Activated naive CD4-positive, alpha-beta T cell treated with anti-CD3 and anti-CD28 coated beads, Interleukin-2, amount 10 ng/mL, durations not matched to agents 7 days and 5 days (primary cell): ENCODE data around the gene ABCC8.

ENCODE experiments used
- CTCF ChIA-PET: fragments of 350-600 bp; sonication (Branson Sonifier 250); formaldehyde crosslinking; loops from one replicate; lab custom pipeline; 2021; ENCODE audit warnings: antibody characterized with exemption; lab: Charles Lee
- DNase-seq: peaks from one replicate; pipeline ENCODE4 v3.0.0-alpha.2; 2020
- H3K27ac Mint-ChIP-seq: one replicate; pipeline ENCODE4 v1.8.0; 2021; ENCODE audit warnings: mild to moderate bottlenecking, moderate library complexity, mixed read lengths
- H3K27me3 Mint-ChIP-seq: one replicate; pipeline ENCODE4 v1.8.0; 2021; ENCODE audit warnings: mild to moderate bottlenecking, mixed read lengths
- H3K36me3 Mint-ChIP-seq: one replicate; pipeline ENCODE4 v1.8.0; 2021; ENCODE audit warnings: mixed read lengths
- H3K4me1 Mint-ChIP-seq: one replicate; pipeline ENCODE4 v1.8.0; 2021; ENCODE audit warnings: mixed read lengths
- H3K4me3 Mint-ChIP-seq: one replicate; pipeline ENCODE4 v1.8.0; 2021; ENCODE audit warnings: mild to moderate bottlenecking, moderate library complexity, mixed read lengths
- H3K9me3 Mint-ChIP-seq: one replicate; pipeline ENCODE4 v1.8.0; 2021; ENCODE audit warnings: mixed read lengths

The ABCC8 gene

GRCh38 chr11:17513853-17514252, 37.2 kb upstream of the ABCC8 start:
- Mint-ChIP-seq H3K4me3 (no peak overlapping the region), H3K4me1 (no peaks in the 10 kb centered on the region), H3K36me3 (no peaks in the 10 kb centered on the region), H3K27ac (no peak overlapping the region), H3K27me3 (peaks cover 56% of the 10 kb centered on the region), H3K9me3 (no peaks in the 10 kb centered on the region)
- CTCF ChIA-PET = interaction anchor here (1.5 to 2.5 kb wide), 3 partner anchors 14 to 129 kb away, joined by 6 to 10 read pairs (median 7); no protein-coding TSS in a partner anchor
- no peak for DNase-seq

GRCh38 chr11:17512101-17512500, 35.5 kb upstream of the ABCC8 start:
- no peaks in the 10 kb centered on the region for H3K9me3 Mint-ChIP-seq
- H3K4me3 Mint-ChIP-seq = no peak overlapping the region
- no peak overlapping the region for H3K27ac Mint-ChIP-seq
- DNase-seq = no peak
- H3K4me1 Mint-ChIP-seq = no peaks in the 10 kb centered on the region
- peaks cover 51% of the 10 kb centered on the region for H3K27me3 Mint-ChIP-seq
- H3K36me3 Mint-ChIP-seq = no peaks in the 10 kb centered on the region
- CTCF ChIA-PET = interaction anchor here (1.4 to 2.5 kb wide), 2 partner anchors 15 to 128 kb away, joined by 4 to 10 read pairs; no protein-coding TSS in a partner anchor

- no peaks in the 10 kb centered on the region for H3K4me1 Mint-ChIP-seq
- H3K27ac Mint-ChIP-seq = no peak overlapping the region
- H3K4me3 Mint-ChIP-seq = no peak overlapping the region
- no peaks in the 10 kb centered on the region for H3K9me3 Mint-ChIP-seq
- no peak for DNase-seq
- CTCF ChIA-PET = interaction anchor here (1.4 to 2.5 kb wide), 2 partner anchors 16 to 128 kb away, joined by 4 to 10 read pairs; no protein-coding TSS in a partner anchor
- no peaks in the 10 kb centered on the region for H3K36me3 Mint-ChIP-seq
- peaks cover 48% of the 10 kb centered on the region for H3K27me3 Mint-ChIP-seq
Observed at GRCh38 chr11:17511571-17511970, 34.9 kb upstream of the ABCC8 start.

GRCh38 chr11:17510507-17511206, 34.0 kb upstream of the ABCC8 start:
- H3K36me3 Mint-ChIP-seq = no peaks in the 10 kb centered on the region
- H3K27ac Mint-ChIP-seq = no peak overlapping the region
- DNase-seq = no peak
- CTCF ChIA-PET = interaction anchor here (1.4 kb wide), 1 partner anchor 127 kb away, joined by 4 read pairs; no protein-coding TSS in a partner anchor
- H3K27me3 Mint-ChIP-seq = peaks cover 53% of the 10 kb centered on the region
- H3K4me3 Mint-ChIP-seq = no peak overlapping the region
- H3K9me3 Mint-ChIP-seq = no peaks in the 10 kb centered on the region
- no peaks in the 10 kb centered on the region for H3K4me1 Mint-ChIP-seq

- H3K36me3 Mint-ChIP-seq = no peaks in the 10 kb centered on the region
- H3K9me3 Mint-ChIP-seq = no peaks in the 10 kb centered on the region
- peaks cover 56% of the 10 kb centered on the region for H3K27me3 Mint-ChIP-seq
- CTCF ChIA-PET = interaction anchor here (1.4 to 8.1 kb wide), 4 partner anchors 20 to 127 kb away, joined by 4 to 143 read pairs (median 18); partner anchors contain the start of gene KCNJ11
- no peaks in the 10 kb centered on the region for H3K4me1 Mint-ChIP-seq
- H3K27ac Mint-ChIP-seq = no peak overlapping the region
- no peak overlapping the region for H3K4me3 Mint-ChIP-seq
- no peak for DNase-seq
Observed at GRCh38 chr11:17508791-17509190, 32.1 kb upstream of the ABCC8 start.

GRCh38 chr11:17508306-17508705, 31.7 kb upstream of the ABCC8 start:
- Mint-ChIP-seq H3K27me3 (peaks cover 52% of the 10 kb centered on the region), H3K9me3 (no peaks in the 10 kb centered on the region), H3K27ac (no peak overlapping the region), H3K4me1 (no peaks in the 10 kb centered on the region), H3K4me3 (no peak overlapping the region), H3K36me3 (no peaks in the 10 kb centered on the region)
- DNase-seq = no peak
- CTCF ChIA-PET = interaction anchor here (1.3 to 8.1 kb wide), 7 partner anchors 9 to 159 kb away, joined by 3 to 143 read pairs (median 5); partner anchors contain the start of gene KCNJ11

GRCh38 chr11:17507773-17508172, 31.1 kb upstream of the ABCC8 start:
- Mint-ChIP-seq H3K9me3 (no peaks in the 10 kb centered on the region), H3K36me3 (no peaks in the 10 kb centered on the region), H3K27ac (no peak overlapping the region), H3K4me1 (no peaks in the 10 kb centered on the region), H3K27me3 (peaks cover 48% of the 10 kb centered on the region), H3K4me3 (no peak overlapping the region)
- CTCF ChIA-PET = interaction anchor here (1.3 to 8.1 kb wide), 7 partner anchors 9 to 159 kb away, joined by 3 to 143 read pairs (median 5); partner anchors contain the start of gene KCNJ11
- no peak for DNase-seq

GRCh38 chr11:17506942-17507341, 30.3 kb upstream of the ABCC8 start:
- H3K27me3 Mint-ChIP-seq = peaks cover 42% of the 10 kb centered on the region
- H3K27ac Mint-ChIP-seq = no peak overlapping the region
- no peaks in the 10 kb centered on the region for H3K36me3 Mint-ChIP-seq
- CTCF ChIA-PET = interaction anchor here (0.9 to 8.1 kb wide), 6 partner anchors 22 to 125 kb away, joined by 3 to 143 read pairs (median 10); partner anchors contain the start of gene KCNJ11
- DNase-seq = no peak
- no peak overlapping the region for H3K4me3 Mint-ChIP-seq
- H3K9me3 Mint-ChIP-seq = no peaks in the 10 kb centered on the region
- H3K4me1 Mint-ChIP-seq = no peaks in the 10 kb centered on the region

GRCh38 chr11:17506314-17506713, 29.7 kb upstream of the ABCC8 start:
- CTCF ChIA-PET = interaction anchor here (0.5 to 8.1 kb wide), 7 partner anchors 22 to 174 kb away, joined by 3 to 143 read pairs (median 6); partner anchors contain the start of gene KCNJ11
- Mint-ChIP-seq H3K4me1 (no peaks in the 10 kb centered on the region), H3K27ac (no peak overlapping the region)

GRCh38 chr11:17505146-17505545, 28.5 kb upstream of the ABCC8 start:
- no peaks in the 10 kb centered on the region for H3K4me1 Mint-ChIP-seq
- no peaks in the 10 kb centered on the region for H3K36me3 Mint-ChIP-seq
- H3K27ac Mint-ChIP-seq = no peak overlapping the region
- no peaks in the 10 kb centered on the region for H3K9me3 Mint-ChIP-seq
- H3K27me3 Mint-ChIP-seq = peaks cover 39% of the 10 kb centered on the region
- H3K4me3 Mint-ChIP-seq = no peak overlapping the region
- CTCF ChIA-PET = interaction anchor here (0.8 to 8.1 kb wide), 9 partner anchors 14 to 275 kb away, joined by 3 to 143 read pairs (median 6); partner anchors contain the start of gene KCNJ11
- no peak for DNase-seq

More at GRCh38 chr11:17506314-17506713, 29.7 kb upstream of the ABCC8 start:
- H3K9me3 Mint-ChIP-seq = no peaks in the 10 kb centered on the region
- no peaks in the 10 kb centered on the region for H3K36me3 Mint-ChIP-seq
- H3K4me3 Mint-ChIP-seq = no peak overlapping the region
- H3K27me3 Mint-ChIP-seq = peaks cover 38% of the 10 kb centered on the region
- DNase-seq = no peak

GRCh38 chr11:17504330-17505107, 27.9 kb upstream of the ABCC8 start:
- no peak overlapping the region for H3K4me3 Mint-ChIP-seq
- H3K9me3 Mint-ChIP-seq = no peaks in the 10 kb centered on the region
- H3K27me3 Mint-ChIP-seq = peaks cover 39% of the 10 kb centered on the region
- no peaks in the 10 kb centered on the region for H3K4me1 Mint-ChIP-seq
- no peaks in the 10 kb centered on the region for H3K36me3 Mint-ChIP-seq
- CTCF ChIA-PET = interaction anchor here (0.6 to 8.1 kb wide), 12 partner anchors 13 to 275 kb away, joined by 3 to 143 read pairs (median 5); partner anchors contain the start of genes ABCC8 and KCNJ11
- peak; percentile 88 for DNase-seq
- no peak overlapping the region for H3K27ac Mint-ChIP-seq

GRCh38 chr11:17502630-17503029, 26.0 kb upstream of the ABCC8 start:
- Mint-ChIP-seq H3K27ac (no peak overlapping the region), H3K4me1 (no peaks in the 10 kb centered on the region), H3K9me3 (no peaks in the 10 kb centered on the region), H3K4me3 (no peak overlapping the region), H3K36me3 (no peaks in the 10 kb centered on the region), H3K27me3 (peaks cover 37% of the 10 kb centered on the region)
- DNase-seq = no peak
- CTCF ChIA-PET = interaction anchor here (0.7 to 8.1 kb wide), 5 partner anchors 26 to 273 kb away, joined by 4 to 143 read pairs (median 26); partner anchors contain the start of gene KCNJ11

GRCh38 chr11:17500673-17501072, 24.0 kb upstream of the ABCC8 start:
- CTCF ChIA-PET = no interaction called here
- H3K4me1 Mint-ChIP-seq = no peaks in the 10 kb centered on the region
- no peaks in the 10 kb centered on the region for H3K9me3 Mint-ChIP-seq
- no peaks in the 10 kb centered on the region for H3K36me3 Mint-ChIP-seq
- peaks cover 38% of the 10 kb centered on the region for H3K27me3 Mint-ChIP-seq
- no peak for DNase-seq
- H3K27ac Mint-ChIP-seq = no peak overlapping the region
- H3K4me3 Mint-ChIP-seq = no peak overlapping the region

GRCh38 chr11:17498475-17498874, 21.8 kb upstream of the ABCC8 start:
- Mint-ChIP-seq H3K27ac (no peak overlapping the region), H3K4me1 (no peaks in the 10 kb centered on the region), H3K27me3 (peaks cover 34% of the 10 kb centered on the region), H3K9me3 (no peaks in the 10 kb centered on the region), H3K36me3 (no peaks in the 10 kb centered on the region), H3K4me3 (no peak overlapping the region)
- CTCF ChIA-PET = interaction anchor here (1.4 to 1.5 kb wide), 2 partner anchors 9 to 114 kb away, joined by 4 to 11 read pairs; no protein-coding TSS in a partner anchor
- no peak for DNase-seq
